GM18502 (cell line): Measurements from ENCODE around the gene MAN2A2.
A peak's percentile ranks its signal among the peaks of the same experiment; 100 is the strongest.
"Not testable (repeated sequence)": the region's sequence is repeated elsewhere in the genome, so short reads cannot be mapped to it uniquely, and the experiment has no call there.

ENCODE experiments used
- ATAC-seq: cut with Tn5 transposase; IDR thresholded peaks from one replicate; pipeline ENCODE4 v1.9.1; 2021; ENCODE audit warnings: mild to moderate bottlenecking; ENCODE audit not compliant: unreplicated experiment, poor library complexity

MAN2A2 gene

GRCh38 chr15:90915216-90915807, 12.2 kb downstream of the MAN2A2 start:
- ATAC-seq, result no peak

DNA sequence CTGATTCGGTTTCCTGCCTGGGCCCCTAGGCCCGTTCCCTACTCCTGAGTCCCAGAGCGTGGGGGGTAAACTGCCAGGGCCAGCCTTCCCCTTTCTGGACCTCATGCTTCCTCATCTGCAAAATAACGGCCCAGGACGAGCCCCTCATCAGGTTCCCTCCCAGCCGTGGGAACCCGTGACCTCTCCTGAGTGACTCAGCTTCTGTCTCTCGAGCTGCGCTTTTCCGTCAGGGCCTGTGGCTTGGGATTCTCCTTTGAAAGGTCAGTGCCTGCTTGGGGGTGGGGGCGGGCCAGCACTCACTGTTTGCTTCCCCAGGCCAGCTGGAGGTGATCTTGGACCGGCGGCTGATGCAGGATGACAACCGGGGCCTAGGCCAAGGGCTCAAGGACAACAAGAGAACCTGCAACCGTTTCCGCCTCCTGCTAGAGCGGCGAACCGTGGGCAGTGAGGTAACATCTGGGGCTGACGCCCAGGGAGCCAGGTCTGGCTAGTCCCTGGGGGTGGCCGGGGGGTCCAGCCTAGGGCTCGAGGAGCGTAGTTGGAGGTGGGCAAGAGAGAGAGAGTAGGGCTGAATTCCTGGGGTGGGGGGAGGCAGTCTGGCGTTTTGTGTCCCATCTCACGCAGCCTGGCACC, 12.8 kb downstream of the MAN2A2 start:
- ATAC-seq, result no peak

DNA sequence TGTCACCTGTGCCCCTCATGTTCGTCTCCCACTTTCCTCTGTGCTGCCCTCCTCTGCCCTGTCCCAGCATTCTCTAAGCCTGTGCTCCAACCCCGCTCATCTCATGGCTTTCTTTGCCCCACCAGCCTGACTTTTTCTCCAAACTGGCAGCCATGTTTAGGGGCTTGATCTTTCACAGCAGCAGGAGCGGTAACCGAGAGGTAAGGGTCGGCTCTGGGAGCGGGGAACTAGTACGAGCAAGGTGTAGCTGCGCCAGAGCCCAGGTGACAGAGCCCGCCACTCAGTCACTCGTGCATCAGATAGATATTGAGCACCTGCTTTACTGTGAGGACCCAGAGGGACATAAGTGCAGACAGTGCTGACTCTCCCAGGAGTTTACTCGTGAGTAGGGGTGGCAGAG, 13.4 kb downstream of the MAN2A2 start:
- ATAC-seq, result no peak

DNA sequence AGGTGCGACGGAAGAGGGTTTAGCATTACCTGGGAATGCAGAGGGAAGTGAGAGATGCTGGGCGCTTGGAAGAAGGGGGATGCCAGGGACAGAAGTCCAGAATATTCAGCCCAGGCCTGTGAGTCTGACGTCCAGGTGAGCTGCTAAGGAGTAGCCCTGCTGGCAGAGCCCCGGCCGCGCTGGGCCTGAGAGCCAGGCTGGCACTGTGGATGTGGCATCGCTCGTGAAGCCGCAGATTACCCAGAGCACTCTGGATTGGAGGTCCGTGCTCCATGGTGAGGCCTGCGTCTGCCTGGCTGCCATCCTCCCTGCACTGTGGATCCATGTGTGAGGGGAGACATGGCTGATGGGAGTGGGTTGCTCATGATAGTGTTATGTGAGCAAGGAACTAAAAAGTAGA, 14.5 kb downstream of the MAN2A2 start:
- ATAC-seq, result no peak

- ATAC-seq, result no peak
These were observed 15.1 kb downstream of the MAN2A2 start for GRCh38 chr15:90918034-90918788.

DNA sequence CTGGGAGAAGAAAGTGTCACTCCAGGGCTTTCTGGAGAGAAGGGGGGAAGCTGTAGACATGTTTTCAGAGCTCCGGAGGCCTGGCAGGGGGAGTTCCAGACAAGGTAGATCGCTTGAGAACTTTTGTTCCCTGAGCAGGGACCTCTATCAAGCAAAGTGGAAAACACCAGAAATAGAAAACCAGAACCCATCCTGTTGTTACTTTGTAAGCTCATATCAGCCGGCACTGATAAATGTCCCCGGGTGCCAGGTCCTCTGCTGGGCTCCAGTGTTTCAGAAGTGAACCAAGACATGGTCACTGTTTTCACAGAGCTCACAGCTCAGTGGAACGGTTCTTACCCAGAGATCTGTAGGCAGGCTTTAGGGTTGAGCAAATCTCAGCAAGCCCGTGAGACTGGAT, 15.7 kb downstream of the MAN2A2 start:
- ATAC-seq, result no peak

- no peak for ATAC-seq
These were observed 18.8 kb downstream of the MAN2A2 start for GRCh38 chr15:90921887-90922286.

DNA sequence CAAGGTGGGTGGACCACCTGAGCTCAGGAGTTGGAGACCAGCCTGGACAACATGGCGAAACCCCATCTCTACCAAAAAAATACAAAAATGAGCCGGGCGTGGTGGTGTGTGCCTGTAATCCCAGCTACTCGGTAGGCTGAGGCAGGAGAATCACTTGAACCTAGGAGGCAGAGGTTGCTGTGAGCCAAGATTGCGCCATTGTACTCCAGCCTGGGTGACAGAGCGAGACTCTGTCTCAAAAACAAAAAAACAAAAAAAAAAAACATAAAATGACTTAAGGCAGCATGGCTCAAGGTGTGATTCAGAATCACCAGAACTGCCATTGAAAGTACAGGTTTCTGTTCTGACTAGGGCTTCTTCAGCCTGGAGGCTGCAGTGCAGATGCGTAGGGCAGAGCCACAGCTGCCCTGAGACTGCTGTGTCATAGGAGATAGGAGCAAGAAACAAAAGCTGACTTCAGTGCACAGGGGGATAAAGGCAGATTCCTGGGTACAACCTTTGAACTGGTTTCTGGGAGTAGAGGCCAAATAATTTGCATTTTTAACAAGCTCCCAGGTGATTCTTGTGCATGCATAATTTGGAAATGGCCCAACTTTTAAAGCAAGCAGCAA, 19.7 kb downstream of the MAN2A2 start:
- peak; percentile 86 for ATAC-seq

DNA sequence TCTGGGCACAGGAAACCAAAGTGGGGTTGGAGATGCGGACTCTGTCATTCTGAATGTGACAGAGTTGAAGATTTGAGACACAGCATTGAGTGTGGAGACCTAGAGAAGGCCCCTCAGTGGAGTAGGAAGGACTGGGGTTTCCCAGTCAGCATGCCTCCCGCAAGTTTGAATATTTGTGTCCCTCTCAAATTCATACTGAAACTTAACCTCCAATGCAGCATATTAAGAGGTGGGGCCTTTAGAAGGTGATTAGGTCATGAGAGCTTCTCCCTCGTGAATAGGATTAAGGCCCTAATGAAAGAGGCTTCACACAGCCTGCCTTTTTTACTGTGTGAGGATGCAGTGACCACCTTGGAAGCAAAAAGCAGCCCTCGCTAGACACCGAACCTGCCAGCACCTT, 21.3 kb downstream of the MAN2A2 start:
- ATAC-seq, result peak; percentile 69

- not testable (repeated sequence) for ATAC-seq
These were observed 23.7 kb downstream of the MAN2A2 start for GRCh38 chr15:90926766-90927165.

DNA sequence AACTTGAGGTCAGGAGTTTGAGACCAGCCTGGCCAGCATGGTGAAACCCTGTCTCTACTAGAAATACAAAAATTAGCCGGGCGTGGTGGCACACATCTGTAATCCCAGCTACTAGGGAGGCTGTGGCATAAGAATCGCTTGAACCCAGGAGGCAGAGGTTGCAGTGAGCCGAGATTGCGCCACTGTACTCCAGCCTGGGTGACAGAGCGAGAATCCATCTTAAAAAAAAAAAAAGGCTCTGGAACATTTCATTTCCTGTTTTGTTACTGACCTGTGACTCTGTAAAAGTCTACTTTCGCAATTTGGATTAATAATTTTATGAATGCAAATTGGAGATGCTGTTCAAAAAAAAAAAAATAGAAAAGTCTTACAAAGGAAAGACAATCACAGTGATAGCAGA, 25.0 kb downstream of the MAN2A2 start:
- ATAC-seq, result not testable (repeated sequence)

GRCh38 chr15:90929246-90930019, 26.3 kb downstream of the MAN2A2 start:
- no peak for ATAC-seq

DNA sequence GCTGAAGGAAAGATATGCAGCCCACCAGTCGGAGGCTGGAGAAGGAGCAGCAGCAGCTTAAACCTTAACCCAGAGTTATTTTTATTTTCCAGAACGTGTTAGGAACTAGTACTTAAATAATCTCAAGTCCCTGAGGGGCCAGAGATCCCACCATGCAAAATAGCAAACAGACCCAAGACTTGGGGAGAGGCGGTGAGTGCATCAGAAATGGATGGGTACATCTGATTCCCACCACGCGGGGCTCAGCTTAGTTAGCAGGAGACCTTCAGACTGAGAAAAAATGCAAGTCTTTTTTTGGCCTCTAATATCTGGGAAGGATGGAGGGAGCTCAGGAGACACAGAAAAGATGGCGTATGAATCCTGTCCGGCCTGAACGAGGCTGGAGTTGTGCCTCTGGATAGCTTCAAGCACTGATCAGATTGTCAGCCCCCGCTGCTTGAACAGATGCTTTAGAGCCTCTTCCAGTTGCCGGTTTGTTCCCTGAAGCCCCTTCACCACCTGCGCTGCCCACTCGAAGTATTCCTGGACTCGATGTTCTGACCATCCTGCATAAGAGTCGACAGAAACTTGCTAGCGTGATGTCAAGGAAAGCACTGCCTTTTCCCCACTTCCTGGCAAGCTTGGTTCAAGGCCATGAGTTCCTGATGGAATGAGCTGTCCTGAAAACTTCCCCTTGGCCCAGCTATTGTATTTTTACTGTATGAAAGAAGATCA, 27.9 kb downstream of the MAN2A2 start:
- no peak for ATAC-seq

DNA sequence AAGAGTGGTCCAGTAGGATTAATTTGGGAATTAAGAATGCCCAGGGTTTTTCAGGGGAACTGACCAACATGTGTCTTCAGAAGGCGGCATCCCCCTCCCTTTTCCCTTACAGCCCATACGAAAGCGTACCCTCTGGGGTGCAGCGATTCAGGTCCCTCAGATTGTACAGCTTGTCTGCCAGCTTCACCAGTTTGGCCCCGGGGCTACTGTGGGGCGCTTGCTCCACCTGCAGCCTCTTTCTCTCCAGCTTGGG, 28.4 kb downstream of the MAN2A2 start:
- ATAC-seq, result no peak

DNA sequence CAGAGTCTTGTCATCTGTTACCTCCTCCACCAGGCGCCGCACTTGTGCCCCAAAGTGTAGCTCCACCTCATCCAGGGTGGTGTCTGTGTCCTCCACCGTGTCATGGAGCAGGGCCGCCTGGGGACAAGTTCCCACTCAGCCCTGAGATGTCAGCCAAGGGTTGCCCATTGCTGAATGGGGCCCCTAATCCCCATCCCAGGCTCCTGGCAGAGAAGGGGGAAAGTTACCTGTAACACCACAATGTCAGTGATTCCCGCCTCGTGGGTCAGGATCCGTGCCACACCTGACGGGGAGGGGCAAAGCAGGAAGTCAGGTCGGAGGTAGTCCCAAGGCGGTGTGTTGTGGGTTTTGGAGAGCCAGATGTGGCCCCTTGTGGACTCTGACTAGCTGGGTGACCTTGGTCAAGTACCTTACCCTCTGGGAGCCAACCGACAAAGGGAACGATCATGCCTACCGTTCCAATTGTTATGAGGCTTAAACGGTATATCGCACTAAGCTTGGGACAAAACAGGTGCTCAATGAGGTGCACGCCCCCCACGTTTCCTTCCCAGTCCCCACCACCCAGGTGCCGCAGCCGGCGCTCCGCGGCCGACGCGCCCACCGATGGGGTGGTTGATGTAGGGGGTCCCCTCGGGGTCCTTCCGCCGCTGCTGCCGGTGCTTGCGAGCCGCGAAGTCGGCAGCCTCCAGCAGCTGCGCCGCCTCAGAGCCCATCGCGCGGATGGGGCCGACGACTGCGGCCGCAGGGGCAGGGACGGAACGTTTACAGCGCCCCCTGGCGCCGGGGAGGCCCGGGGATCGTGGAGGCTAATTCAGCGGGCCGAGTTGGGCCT, 28.9 kb downstream of the MAN2A2 start, which contains the start of gene HDDC3:
Gene HDDC3, minus strand, starts transcription at position 722 of the 832 bp plus-strand sequence. Its CDS starts 9 bp downstream, at position 713.
- peak; percentile 52 for ATAC-seq

DNA sequence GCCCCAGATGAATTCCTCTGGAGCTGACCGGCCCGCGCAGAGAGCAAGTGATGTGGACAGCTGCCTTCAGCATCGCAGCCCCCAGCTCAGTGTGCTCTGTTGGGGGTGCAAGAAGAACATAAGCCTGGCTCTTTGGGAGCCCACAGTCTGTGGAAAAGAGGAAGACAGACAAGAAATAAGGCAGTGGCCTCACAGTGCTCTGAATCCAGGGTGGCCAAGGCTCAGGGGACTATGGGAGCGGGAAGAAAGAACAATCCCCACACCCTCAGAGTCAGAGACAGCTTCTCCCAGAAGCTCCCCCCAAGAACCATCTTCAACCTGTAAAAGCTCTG, 29.5 kb downstream of the MAN2A2 start:
- ATAC-seq, result no peak

GRCh38 chr15:90933301-90933700, 30.2 kb downstream of the MAN2A2 start:
- no peak for ATAC-seq

DNA sequence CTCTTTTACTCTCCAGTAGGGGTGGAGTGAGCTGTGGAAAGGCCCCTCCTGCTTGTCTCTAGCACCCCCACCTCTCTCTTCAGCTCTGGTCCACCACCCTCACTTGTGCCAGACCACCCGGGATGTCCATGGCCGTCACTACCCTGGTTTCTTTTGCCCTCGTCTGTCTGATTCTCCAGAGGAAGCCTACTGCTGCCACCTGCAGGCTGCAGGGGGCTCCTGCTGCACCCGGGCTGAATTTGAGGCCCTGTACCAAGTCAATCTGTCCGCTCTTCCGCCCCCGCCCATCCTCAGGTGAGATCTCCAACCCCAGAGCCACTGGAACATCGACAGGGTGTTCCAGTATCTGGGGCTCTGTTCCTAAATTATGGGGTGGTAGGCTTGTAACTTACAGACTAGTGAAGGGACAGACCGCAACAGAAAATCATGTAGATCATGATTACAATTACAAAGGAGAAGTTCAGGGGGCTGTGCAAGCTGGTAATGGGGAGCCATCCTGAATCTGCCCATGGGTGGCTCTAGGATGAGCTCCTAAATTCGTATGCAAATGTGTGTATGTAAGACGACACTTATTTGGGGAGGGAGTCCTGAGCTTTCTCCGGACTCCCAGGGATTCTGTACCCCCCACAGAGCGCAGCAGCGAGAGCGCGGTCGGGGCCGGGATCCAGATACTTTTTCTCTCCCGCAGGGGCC, 31.3 kb downstream of the MAN2A2 start:
- peak; percentile 35 for ATAC-seq
